Left ventricle myocardium inferior (tissue), 1 donor: Measurements from ENCODE around the gene IL19. TPM values are rescaled to one million over a fixed set of nuclear protein-coding genes. Genes with fewer than 3 reads are reported as not detected.
A peak's percentile ranks its signal among the peaks of the same experiment; 100 is the strongest.

Experiments
- DNase-seq: peaks from one replicate; pipeline ENCODE4 v3.0.0-alpha.2; 2020
- H3K27ac ChIP-seq: fragments of 200-600 bp; replicated peaks from 2 replicates; pipeline ENCODE4 v1.8.0; 2021
- H3K27me3 ChIP-seq: fragments of 200-600 bp; 2 replicates; pipeline ENCODE4 v1.8.0; 2021; ENCODE audit warnings: low read depth
- H3K36me3 ChIP-seq: fragments of 200-600 bp; 2 replicates; pipeline ENCODE4 v1.8.0; 2021
- H3K4me1 ChIP-seq: fragments of 200-600 bp; 2 replicates; pipeline ENCODE4 v1.8.0; 2021
- H3K4me3 ChIP-seq: fragments of 200-600 bp; 2 replicates; pipeline ENCODE4 v1.8.0; 2021; ENCODE audit warnings: mild to moderate bottlenecking, moderate library complexity
- H3K9me3 ChIP-seq: fragments of 200-600 bp; replicated peaks from 2 replicates; pipeline ENCODE4 v1.8.0; 2021
- CTCF ChIP-seq: fragments of 200-600 bp; IDR thresholded peaks from 2 replicates; pipeline ENCODE4 v1.8.0; 2021; ENCODE audit warnings: antibody characterized with exemption, mild to moderate bottlenecking, borderline replicate concordance
- intact Hi-C: fragments of 100-400 bp; cut with micrococcal nuclease; formaldehyde crosslinking; loops from one replicate; pipeline ENCODE4 v1.11.0; 2022
- total RNA-seq: library from RNA; stranded (reverse); fragmentation: NEBNext Ultra II Directional; extraction: Animal tissue kit (Norgen Biotek cat#: 25700); gene quantifications from one replicate; pipeline ENCODE4 v1.2.1, GENCODE V29; 2021
- donor health status: DM: no; HTN: yes; CAD: no; lungs with severe emphysema.

Gene IL19
- total RNA-seq, 1 donor from 2014 or later, result not detected

- Histone ChIP-seq H3K27ac (no peak overlapping the region), H3K36me3 (no peaks in the 10 kb centered on the region), H3K4me1 (peaks cover 1% of the 10 kb centered on the region), H3K4me3 (no peak overlapping the region), H3K27me3 (peaks cover 5% of the 10 kb centered on the region), H3K9me3 (no peaks in the 10 kb centered on the region)
- no peak for DNase-seq
- intact Hi-C loops, result no loop called here
- no peak for TF ChIP-seq CTCF
Measured at GRCh38 chr1:206867239-206867638, 96.7 kb downstream of the IL19 start.

- no peak overlapping the region for H3K27ac ChIP-seq
- no peak for DNase-seq
- H3K27me3 ChIP-seq, result peaks cover 5% of the 10 kb centered on the region
- H3K4me3 ChIP-seq, result no peak overlapping the region
- no peak for TF ChIP-seq CTCF
- intact Hi-C loops, result no loop called here
- no peaks in the 10 kb centered on the region for H3K9me3 ChIP-seq
- no peaks in the 10 kb centered on the region for H3K36me3 ChIP-seq
- H3K4me1 ChIP-seq, result peaks cover 6% of the 10 kb centered on the region
Measured at GRCh38 chr1:206867716-206868115, 97.1 kb downstream of the IL19 start.

GRCh38 chr1:206868264-206868663, 97.7 kb downstream of the IL19 start:
- Histone ChIP-seq H3K27ac (no peak overlapping the region), H3K4me1 (peaks cover 6% of the 10 kb centered on the region), H3K27me3 (peaks cover 5% of the 10 kb centered on the region), H3K4me3 (no peak overlapping the region), H3K36me3 (no peaks in the 10 kb centered on the region), H3K9me3 (no peaks in the 10 kb centered on the region)
- intact Hi-C loops, result no loop called here
- no peak for TF ChIP-seq CTCF
- no peak for DNase-seq

- Histone ChIP-seq H3K36me3 (no peaks in the 10 kb centered on the region), H3K27me3 (peaks cover 3% of the 10 kb centered on the region), H3K4me1 (peaks cover 6% of the 10 kb centered on the region), H3K9me3 (peaks cover 12% of the 10 kb centered on the region), H3K4me3 (no peak overlapping the region), H3K27ac (peak overlapping the region; percentile 40)
- TF ChIP-seq CTCF, result no peak
- intact Hi-C loops, result no loop called here
- DNase-seq, result no peak
Measured at GRCh38 chr1:206872139-206872538, 101.6 kb downstream of the IL19 start.

GRCh38 chr1:206873603-206874188, 103.1 kb downstream of the IL19 start:
- Histone ChIP-seq H3K4me1 (peaks cover 6% of the 10 kb centered on the region), H3K9me3 (peaks cover 26% of the 10 kb centered on the region), H3K27me3 (no peaks in the 10 kb centered on the region), H3K36me3 (no peaks in the 10 kb centered on the region), H3K4me3 (no peak overlapping the region), H3K27ac (no peak overlapping the region)
- intact Hi-C loops, result no loop called here
- no peak for DNase-seq
- no peak for TF ChIP-seq CTCF
